SH-SY5Y (cell line): ENCODE measurements around the gene NHLRC4.

ENCODE experiments used
- GATA2 ChIP-seq: IDR thresholded peaks from 2 replicates; pipeline ENCODE4 v1.6.1; 2011; ENCODE audit warnings: mild to moderate bottlenecking, low read depth, low read length
- GATA3 ChIP-seq: IDR thresholded peaks from 2 replicates; pipeline ENCODE4 v1.6.1; 2011; ENCODE audit warnings: low read depth, mild to moderate bottlenecking, low read length, moderate library complexity

GRCh38 chr16:534856-535445 lies 31.9 kb upstream of the NHLRC4 start:
- TF ChIP-seq GATA2: no peak
- no peak for TF ChIP-seq GATA3
